HG02571 (cell line): ENCODE results near the gene CD83.
"Not testable (repeated sequence)": the region's sequence is repeated elsewhere in the genome, so short reads cannot be mapped to it uniquely, and the experiment has no call there.

ENCODE experiments used
- ATAC-seq: cut with Tn5 transposase; IDR thresholded peaks from one replicate; pipeline ENCODE4 v1.9.1; 2021; ENCODE audit warnings: mild to moderate bottlenecking, moderate library complexity; ENCODE audit not compliant: unreplicated experiment

CD83 gene, protein sequence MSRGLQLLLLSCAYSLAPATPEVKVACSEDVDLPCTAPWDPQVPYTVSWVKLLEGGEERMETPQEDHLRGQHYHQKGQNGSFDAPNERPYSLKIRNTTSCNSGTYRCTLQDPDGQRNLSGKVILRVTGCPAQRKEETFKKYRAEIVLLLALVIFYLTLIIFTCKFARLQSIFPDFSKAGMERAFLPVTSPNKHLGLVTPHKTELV

DNA sequence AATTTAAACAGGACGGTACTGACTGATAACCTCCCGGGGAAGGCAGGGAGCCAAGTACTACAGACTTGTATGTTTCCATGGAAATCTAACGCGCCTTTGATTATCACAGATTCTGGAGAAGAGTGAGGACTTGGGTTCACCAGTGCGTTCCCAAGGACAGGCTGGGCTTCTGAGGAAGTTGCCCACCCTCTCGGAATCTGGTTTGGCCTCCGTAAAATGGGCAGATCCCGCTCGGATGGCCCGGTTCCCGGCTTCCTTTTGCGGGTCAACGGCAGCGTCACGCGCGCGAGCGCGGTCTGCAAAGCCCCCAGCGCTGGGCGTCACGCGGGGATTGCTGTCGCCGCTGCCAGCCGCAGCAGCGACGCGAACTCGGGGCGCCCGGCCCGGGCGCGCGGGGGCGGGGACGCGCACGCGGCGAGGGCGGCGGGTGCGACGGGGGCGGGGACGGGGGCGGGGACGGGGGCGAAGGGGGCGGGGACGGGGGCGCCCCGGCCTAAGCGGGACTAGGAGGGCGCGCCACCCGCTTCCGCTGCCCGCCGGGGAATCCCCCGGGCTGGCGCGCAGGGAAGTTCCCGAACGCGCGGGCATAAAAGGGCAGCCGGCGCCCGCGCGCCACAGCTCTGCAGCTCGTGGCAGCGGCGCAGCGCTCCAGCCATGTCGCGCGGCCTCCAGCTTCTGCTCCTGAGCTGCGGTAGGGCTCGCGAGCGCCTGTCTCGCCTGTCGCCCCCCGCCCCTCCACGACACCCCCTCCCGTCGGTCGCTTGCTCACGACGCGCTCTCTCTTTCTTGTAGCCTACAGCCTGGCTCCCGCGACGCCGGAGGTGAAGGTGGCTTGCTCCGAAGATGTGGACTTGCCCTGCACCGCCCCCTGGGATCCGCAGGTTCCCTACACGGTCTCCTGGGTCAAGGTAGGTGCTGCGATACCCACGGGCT lies at the start of gene CD83:
CD83 (plus strand) TSS at position 615 of the 933 bp plus-strand sequence; CDS start at position 655, 40 bp downstream.
- ATAC-seq: peak; percentile 63

DNA sequence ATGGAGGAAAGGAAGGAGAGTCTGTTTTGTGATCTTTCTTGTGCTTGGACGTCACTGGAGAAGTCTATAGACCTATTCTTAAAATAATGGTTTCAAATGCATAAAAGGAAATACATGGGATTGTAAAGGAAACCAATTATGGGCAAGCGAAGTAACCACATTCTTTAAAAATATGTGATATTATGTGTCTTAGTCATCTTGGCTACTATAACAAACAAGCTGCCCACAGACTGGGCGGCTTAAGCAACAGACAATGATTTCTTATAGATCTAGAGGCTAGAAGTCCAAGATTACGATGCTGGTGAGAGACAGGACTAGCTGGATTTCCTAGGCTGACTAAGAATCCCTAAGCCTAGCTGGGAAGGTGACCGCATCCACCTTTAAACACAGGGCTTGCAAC lies 49.4 kb upstream of the CD83 start:
- ATAC-seq: no peak

DNA sequence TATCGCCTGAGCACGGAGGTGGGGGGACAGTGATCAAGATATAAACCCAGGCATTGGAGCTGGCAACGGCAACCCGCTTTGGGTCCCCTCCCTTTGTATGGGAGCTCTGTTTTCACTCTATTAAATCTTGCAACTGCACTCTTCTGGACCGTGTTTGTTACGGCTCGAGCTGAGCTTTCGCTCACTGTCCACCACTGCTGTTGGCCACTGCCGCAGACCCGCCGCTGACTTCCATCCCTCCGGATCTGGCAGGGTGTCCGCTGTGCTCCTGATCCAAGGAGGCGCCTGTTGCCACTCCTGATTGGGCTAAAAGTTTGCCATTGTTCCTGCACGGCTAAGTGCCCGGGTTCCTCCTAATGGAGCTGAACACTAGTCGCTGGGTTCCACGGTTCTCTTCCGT lies 48.9 kb upstream of the CD83 start:
- ATAC-seq: no peak

DNA sequence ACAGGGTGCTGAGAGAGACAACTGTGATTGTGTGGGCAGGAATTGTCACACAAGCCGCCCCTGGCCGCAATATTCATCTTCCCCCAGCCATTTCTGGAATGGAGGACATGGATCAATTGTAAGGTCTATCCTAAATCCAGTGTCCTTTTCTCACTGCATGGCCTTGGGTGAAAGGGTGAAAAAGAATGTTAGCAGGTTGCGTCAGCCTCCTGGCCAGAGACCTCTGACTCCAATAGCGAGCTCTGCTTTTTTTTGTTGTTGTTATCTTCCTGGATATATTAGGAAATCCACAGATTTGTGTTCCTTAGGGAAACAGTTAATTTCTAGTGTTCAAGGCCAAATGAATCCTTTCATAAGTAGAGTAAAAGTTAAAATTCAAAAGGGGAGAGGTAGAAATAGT lies 47.1 kb upstream of the CD83 start:
- ATAC-seq: no peak

DNA sequence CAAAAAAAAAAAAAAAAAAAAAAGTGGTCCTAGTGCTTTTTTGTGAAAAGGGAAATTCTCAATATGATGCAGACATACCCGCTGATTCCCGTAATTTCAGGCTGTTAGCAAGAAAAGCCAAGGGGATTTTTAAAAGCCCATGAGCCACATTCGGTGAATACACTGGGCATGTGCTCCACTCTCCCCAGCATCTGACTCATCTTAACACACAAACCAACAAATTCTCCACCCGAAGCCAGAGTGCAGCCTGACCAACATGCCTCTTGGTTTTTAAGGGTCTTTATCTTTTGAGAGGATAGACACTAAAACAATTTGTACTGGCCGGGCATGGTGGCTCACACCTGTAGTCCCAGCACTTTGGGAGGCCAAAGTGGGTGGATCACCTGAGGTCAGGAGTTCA lies 45.5 kb upstream of the CD83 start:
- no peak for ATAC-seq

DNA sequence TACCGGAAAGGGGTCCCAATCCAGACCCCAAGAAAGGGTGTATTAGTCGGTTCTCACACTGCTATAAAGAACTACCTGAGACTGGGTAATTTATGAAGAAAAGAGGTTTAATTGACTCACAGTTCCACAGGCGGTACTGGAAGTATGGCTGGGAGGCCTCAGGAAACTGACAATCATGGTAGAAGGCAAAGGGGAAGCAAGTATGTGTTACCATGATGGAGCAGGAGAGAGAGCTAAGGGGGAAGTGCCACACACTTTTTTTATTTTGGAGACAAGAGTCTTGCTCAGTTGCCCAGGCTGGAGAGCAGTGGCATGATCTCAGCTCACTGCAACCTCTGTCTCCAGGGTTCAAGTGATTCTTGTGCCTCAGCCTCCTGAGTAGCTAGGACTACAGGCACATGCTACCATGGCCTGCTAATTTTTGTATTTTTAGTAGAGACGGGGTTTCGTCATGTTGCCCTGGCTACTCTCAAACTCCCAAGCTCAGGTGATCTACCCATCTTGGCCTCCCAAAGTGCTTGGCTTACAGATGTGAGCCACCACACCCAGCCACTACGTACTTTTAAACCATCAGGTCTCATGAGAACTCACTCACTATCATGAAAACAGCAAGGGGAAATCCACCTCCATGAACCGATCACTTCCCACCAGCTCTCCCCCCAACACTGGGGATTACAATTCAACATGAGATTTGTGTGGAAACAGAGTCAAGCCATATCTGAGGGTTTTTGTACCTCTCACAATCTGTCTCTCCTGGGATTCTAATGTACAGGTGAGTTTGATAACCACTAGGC lies 43.8 kb upstream of the CD83 start:
- ATAC-seq: not testable (repeated sequence)

DNA sequence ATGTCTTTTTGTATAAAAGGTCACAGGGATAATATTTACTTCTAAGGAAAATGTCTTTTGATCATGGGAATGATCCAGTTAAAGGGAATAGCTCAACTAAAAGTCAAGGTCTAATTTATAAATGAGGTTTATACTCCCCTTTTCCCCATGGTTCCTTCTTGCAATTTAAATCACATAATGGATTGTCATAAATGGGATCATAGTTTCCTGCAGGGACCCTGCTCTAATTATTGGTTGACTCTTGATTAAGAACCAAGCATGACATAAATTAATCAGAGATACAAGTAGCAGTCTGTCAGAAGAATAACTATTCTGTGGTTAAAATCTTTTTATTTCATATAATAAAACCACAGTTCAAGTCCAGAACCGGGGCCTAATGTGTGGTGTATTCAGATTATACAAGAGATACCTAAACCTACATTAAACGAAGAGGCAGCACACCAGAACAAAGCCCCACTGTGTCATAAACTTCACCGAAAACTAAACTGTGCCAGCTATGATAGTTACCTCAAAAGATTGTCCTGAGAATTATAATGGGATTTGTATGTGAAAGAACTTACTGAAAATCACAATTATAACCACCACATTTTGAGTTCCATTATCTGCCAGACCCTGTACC lies 43.0 kb upstream of the CD83 start:
- ATAC-seq: no peak

DNA sequence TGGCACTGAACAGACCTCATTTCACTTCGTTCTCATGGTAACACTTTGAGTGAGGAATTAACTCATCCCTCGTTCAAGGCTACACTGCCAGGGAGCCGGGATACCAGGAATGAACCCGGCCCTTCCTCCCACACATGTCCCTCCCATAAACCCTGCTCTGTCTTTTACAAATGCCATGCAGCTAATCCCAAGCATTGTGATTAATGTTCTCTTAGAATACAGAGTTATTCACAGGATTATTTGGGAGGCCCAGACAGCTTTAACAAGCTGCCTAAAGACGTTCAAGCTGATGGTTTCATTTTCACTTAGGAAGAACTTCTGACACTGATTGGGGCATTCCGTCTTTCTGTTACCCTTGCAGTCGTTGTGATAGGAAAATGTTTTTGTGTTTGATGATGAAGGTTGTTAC lies 42.5 kb upstream of the CD83 start:
- ATAC-seq: no peak

DNA sequence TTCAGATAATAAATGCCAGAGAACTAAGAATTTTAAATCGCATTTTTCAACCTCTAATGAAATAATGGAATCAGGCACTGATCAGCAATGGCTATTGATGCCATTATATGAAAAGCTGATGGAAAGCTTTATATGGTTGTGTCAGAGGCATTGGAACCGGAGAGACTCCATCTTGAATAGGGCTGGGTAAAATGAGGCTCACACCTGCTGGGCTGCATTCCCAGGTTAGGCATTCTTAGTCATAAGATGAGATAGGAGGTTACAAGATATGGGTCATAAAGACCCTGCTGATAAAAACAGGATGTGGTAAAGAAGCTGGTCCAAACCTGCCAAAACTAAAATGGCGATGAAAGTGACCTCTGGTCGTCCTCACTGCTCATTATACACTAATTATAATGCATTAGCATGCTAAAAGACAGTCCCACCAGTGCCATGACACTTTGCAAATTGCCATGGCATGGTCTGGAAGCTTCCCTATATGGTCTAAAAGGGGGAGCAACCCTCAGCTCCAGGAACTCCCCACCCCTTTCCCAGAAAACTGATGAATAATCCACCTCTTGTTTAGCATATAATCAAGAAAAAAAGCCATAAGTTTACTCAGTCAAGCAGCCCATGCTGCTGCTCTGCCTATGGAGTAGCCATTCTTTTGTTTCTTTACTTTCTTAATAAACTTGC lies 40.2 kb upstream of the CD83 start:
- no peak for ATAC-seq

DNA sequence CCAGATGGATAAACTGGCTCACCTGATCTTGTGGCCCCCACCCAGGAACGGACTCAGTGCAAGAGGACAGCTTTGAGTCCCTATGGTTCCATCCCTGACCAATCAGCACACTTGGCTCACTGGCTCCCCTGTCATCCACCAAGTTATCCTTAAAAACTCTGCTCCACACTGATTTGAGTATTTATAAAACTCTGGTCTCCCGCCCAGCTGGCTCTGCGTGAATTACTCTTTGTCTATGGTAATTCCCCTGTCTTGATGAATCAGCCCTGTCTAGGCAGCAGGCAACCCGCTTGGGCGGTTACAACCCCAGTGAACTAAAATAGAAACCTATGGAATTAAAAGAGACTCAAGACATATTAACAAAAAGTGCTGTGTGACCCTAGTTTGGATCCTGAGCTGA lies 38.1 kb upstream of the CD83 start:
- no peak for ATAC-seq

DNA sequence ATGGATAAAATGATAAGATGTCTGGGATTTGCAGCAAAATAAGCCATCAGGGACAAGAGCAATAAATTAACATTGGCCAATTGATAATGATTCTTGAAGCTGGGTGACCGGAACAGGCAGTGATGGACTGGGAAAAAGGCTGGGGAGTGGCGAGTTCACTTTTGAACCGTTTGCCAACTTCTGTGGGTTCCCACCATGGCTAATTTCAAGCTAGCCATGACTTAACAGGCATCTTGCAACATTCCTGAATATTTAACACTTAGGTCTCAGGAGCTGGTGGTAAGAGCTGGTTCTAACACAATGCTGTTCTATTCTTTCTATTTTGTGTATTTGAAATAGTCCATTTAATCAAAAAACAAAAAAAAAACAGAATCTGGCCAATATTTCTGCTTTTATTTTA lies 37.6 kb upstream of the CD83 start:
- no peak for ATAC-seq

DNA sequence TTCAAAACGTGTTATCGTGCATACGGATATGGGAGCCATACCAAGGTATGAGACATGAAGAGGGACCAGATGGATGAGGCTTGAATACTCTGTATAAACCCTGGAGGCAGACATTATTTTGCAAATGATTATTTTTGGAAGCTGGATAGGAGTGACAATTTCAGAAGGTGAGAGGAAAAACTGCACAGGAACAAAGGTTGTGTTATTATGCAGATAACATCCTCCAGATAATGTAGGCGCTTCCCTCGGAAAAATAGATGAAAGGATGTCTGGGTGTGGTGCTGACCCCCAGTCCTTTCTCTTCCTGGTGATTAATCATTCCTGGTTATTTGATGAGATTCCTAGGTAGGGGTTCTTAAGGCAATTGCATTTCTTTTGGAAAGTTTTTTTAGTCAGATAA lies 36.4 kb upstream of the CD83 start:
- no peak for ATAC-seq

DNA sequence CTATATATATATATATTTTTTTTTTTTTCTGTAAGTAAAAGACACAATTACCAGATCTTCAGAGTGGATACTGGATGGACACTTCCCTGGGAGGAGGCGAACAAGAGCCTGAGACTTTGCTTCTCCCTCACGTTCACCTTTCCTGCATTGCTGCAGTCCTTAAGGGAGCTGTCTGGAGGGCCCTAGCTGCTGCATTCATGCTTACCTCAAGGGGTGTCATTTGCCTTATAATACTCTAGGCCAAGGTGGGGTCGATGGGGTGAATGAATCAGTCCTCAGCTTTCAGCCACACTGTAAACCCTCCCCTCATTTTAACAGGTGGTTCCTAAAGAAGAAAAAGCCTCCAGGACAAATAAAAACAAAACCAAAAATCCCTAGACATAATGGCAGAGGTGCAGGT lies 34.8 kb upstream of the CD83 start:
- no peak for ATAC-seq

DNA sequence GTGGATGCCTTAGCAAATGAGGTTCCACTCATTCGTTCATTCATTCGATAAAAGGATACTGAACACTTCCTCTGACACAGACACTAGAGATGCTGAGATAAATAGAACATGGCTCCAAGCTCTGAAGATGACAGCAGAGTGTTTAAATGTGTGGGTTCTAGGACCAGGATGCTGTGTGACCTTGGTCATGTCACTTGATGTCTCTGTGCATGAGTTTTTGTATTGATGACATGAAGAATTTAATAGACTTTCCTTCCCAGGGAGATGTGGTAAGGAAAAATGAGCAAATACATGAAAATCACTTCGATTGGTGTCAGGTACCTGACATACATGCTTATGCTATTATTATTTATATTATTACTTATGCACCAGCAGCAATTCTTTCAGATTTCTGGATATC lies 34.3 kb upstream of the CD83 start:
- no peak for ATAC-seq

DNA sequence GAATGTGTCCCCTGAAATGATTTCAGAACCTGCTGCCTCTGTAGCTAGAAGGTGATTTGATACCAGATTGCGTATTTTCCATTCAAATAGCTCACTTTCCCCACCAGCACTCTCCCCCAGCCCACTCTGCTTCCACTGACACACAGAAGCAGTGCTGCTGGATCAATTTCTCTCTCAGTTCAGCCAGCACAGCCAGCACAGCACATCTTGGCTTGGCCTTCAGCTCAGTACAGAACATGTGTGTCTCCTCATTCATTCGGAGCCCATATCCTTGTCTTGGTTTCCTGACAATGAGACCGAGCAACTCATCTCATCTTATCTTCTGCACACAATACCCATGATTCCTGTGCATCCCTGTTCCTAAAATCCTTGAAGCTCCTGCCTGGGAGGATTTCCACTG lies 33.8 kb upstream of the CD83 start:
- no peak for ATAC-seq

DNA sequence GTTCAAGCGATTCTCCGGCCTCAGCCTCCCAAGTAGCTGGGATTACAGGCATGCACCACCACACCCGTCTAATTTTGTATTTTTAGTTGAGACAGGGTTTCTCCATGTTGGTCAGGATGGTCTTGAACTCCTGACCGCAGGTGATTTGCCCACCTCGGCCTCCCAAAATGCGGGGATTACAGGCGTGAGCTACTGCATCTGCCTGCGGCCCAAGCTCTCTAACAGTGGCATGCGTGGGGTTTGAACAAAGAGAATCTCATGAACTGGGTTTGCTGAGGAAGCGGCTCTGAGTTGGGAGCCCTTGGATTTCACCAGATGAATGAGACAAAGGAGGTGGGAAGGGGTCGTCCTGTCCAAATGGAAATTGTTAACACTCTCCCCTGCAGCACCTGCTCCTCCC lies 33.2 kb upstream of the CD83 start:
- no peak for ATAC-seq

DNA sequence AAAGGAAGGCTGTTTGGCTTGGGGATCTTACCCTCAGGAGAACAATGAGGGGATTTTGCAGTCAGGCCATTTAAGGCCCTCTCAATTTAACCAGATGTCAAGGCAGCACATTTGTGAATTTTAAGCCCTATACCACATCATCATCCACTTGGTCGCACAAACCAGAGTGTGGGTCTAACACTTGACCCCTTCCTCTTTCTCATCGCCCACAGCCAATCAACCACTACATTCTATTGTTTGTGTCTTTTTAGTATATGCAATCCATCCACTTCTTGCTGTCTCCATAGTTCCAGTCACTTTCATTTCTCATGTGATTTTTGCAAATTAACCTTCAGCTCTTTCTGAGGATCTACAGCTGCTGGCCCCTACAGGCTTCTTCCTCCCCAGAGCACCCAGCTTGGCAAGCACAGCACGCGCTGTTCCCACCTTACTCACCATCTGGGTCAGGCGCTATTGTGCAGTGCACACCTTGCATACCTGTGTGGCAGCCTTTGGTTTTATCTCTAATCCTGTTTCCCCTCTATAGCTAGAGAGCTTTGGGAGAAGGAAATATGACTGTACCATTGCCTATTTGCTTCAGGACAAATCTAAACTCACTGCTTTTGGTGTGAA lies 32.3 kb upstream of the CD83 start:
- ATAC-seq: no peak

DNA sequence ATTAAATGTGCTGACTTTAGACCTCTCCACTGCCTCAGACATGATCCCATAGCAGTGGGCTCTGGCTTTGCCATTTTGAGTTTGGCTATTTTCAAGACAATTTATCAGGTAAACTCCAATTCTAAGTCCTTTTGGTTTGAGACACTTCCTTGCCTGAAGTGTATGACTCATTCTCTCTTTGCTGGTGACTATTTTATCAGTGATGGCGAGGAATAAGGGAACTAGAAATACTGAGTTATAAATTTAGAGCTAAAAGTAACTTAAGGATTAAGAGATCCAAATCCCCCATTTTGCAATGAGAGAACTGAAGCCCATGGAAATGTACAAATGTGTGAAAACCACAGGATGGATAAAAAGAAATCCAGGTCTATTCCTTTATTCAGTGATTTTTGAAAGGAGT lies 30.9 kb upstream of the CD83 start:
- no peak for ATAC-seq

DNA sequence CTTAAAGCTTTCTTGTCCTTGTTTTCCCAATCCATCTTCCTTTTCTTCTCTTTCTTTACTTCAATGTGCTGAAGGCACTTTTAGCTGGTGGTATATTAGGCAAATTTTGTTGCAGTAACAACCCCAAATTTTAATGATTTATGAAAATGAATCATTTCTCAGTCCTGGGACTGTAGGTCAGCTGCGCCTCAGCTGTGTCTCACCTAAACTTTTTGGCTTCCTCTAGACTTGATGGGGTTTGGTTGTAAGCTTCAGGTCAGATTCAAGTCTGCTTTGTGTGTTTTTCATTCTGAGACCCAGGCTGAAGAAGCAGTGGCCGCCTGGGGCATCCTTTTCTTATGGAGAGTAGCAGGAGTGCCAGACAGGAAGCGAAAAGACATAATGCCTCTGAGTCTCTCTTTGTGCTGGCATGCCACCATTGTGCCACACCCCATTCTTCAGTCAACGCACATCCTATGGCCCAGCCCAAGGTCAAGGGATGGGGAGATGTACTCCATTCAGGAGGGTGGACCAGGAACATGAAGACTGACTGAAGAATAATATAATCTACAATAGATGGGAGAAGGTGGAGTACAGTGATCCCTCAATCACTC lies 28.9 kb upstream of the CD83 start:
- ATAC-seq: no peak

DNA sequence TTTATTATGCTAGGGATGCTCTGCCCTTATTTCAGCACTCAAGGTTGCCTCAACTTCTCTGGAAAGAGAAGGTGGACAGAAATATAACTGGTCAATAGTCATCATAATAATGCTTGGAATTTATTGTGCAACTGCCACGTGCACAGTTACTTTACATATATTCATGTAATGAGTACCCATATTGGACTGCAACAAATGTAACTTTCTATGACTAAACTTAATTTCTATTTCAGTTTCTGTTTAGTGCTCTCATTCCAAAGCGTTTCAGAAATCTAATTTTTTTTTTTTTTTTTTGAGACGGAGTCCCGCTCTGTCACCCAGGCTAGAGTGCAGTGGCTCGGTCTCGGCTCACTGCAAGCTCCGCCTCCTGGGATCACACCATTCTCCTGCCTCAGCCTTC lies 28.3 kb upstream of the CD83 start:
- ATAC-seq: peak; percentile 51
